ENCODE results near the gene NWD2.

NWD2 gene

GRCh38 chr4:37429906-37430305, 185.4 kb downstream of the NWD2 start:
- TF ChIP-seq CTCF (IDR thresholded peaks at IDR 0.05; ENCODE audit: low read depth, low read length, poor library complexity, severe bottlenecking) (no peak), EZH2phosphoT487 (IDR thresholded peaks at IDR 0.05; ENCODE audit: borderline replicate concordance, low read length) (no peak)
- Histone ChIP-seq H3K36me3 (ENCODE audit: control insufficient read depth, low read length) (no peaks in the 10 kb centered on the region), H3K9me3 (ENCODE audit: control insufficient read depth, insufficient read depth, low read length) (no peaks in the 10 kb centered on the region), H3K27me3 (ENCODE audit: control insufficient read depth, low read length) (no peaks in the 10 kb centered on the region), H4K20me1 (ENCODE audit: control insufficient read depth, insufficient read depth, low read depth, low read length) (no peaks in the 10 kb centered on the region), H3K4me3 (ENCODE audit: low read length) (no peak overlapping the region), H3F3A (ENCODE audit: control insufficient read depth, insufficient read depth) (no peaks in the 10 kb centered on the region), H3K79me2 (ENCODE audit: control insufficient read depth, low read length) (no peaks in the 10 kb centered on the region), H3K4me1 (ENCODE audit: control insufficient read depth, low read length) (no peaks in the 10 kb centered on the region), H3K9me2 (replicated peaks; ENCODE audit: control insufficient read depth, low read length) (no peaks in the 10 kb centered on the region), H3K4me2 (ENCODE audit: low read length) (no peak overlapping the region), H3K27ac (ENCODE audit: low read depth, low read length) (no peak overlapping the region)

GRCh38 chr4:37430718-37431416, 186.3 kb downstream of the NWD2 start:
- Histone ChIP-seq H3K4me2 (ENCODE audit: low read length) (no peak overlapping the region), H3F3A (ENCODE audit: control insufficient read depth, insufficient read depth) (no peaks in the 10 kb centered on the region), H3K4me1 (ENCODE audit: control insufficient read depth, low read length) (no peaks in the 10 kb centered on the region), H3K27me3 (ENCODE audit: control insufficient read depth, low read length) (no peaks in the 10 kb centered on the region), H3K9me2 (replicated peaks; ENCODE audit: control insufficient read depth, low read length) (no peaks in the 10 kb centered on the region), H3K79me2 (ENCODE audit: control insufficient read depth, low read length) (no peaks in the 10 kb centered on the region), H4K20me1 (ENCODE audit: control insufficient read depth, insufficient read depth, low read depth, low read length) (no peaks in the 10 kb centered on the region), H3K9me3 (ENCODE audit: control insufficient read depth, insufficient read depth, low read length) (no peaks in the 10 kb centered on the region), H3K36me3 (ENCODE audit: control insufficient read depth, low read length) (no peaks in the 10 kb centered on the region), H3K4me3 (ENCODE audit: low read length) (no peak overlapping the region), H3K27ac (ENCODE audit: low read depth, low read length) (no peak overlapping the region)
- TF ChIP-seq EZH2phosphoT487 (IDR thresholded peaks at IDR 0.05; ENCODE audit: borderline replicate concordance, low read length), result no peak
- no peak for TF ChIP-seq CTCF (IDR thresholded peaks at IDR 0.05; ENCODE audit: low read depth, low read length, poor library complexity, severe bottlenecking)

GRCh38 chr4:37431417-37431743, 186.8 kb downstream of the NWD2 start:
- H3K36me3 ChIP-seq (ENCODE audit: control insufficient read depth, low read length), result no peaks in the 10 kb centered on the region
- no peak overlapping the region for H3K4me3 ChIP-seq (ENCODE audit: low read length)
- H3F3A ChIP-seq (ENCODE audit: control insufficient read depth, insufficient read depth), result no peaks in the 10 kb centered on the region
- no peaks in the 10 kb centered on the region for H4K20me1 ChIP-seq (ENCODE audit: control insufficient read depth, insufficient read depth, low read depth, low read length)
- no peaks in the 10 kb centered on the region for H3K27me3 ChIP-seq (ENCODE audit: control insufficient read depth, low read length)
- TF ChIP-seq EZH2phosphoT487 (IDR thresholded peaks at IDR 0.05; ENCODE audit: borderline replicate concordance, low read length) (no peak), CTCF (IDR thresholded peaks at IDR 0.05; ENCODE audit: low read depth, low read length, poor library complexity, severe bottlenecking) (no peak)
- H3K4me1 ChIP-seq (ENCODE audit: control insufficient read depth, low read length), result no peaks in the 10 kb centered on the region
- no peaks in the 10 kb centered on the region for H3K79me2 ChIP-seq (ENCODE audit: control insufficient read depth, low read length)
- no peaks in the 10 kb centered on the region for H3K9me3 ChIP-seq (ENCODE audit: control insufficient read depth, insufficient read depth, low read length)
- no peak overlapping the region for H3K27ac ChIP-seq (ENCODE audit: low read depth, low read length)
- H3K4me2 ChIP-seq (ENCODE audit: low read length), result no peak overlapping the region
- no peaks in the 10 kb centered on the region for H3K9me2 ChIP-seq (replicated peaks; ENCODE audit: control insufficient read depth, low read length)
